IMR-90 (cell line): ENCODE measurements around the gene GRIK5.

ENCODE experiments used
- BHLHE40 ChIP-seq: fragments of 150-350 bp; IDR thresholded peaks from 2 replicates; pipeline ENCODE4 v1.6.1; 2016; ENCODE audit warnings: mild to moderate bottlenecking, low read depth, low read length
- CEBPB ChIP-seq: IDR thresholded peaks from 2 replicates; pipeline ENCODE4 v1.6.1; 2012; ENCODE audit warnings: low read depth, low read length, improper control_type of control experiment
- CTCF ChIP-seq: conservative IDR thresholded peaks from 2 replicates; pipeline ENCODE4 v1.5.1; 2012; ENCODE audit warnings: mild to moderate bottlenecking, low read depth, low read length, improper control_type of control experiment
- MAFK ChIP-seq: IDR thresholded peaks from 2 replicates; pipeline ENCODE4 v1.6.1; 2012; ENCODE audit warnings: low read depth, low read length, improper control_type of control experiment
- MAZ ChIP-seq: IDR thresholded peaks from 2 replicates; pipeline ENCODE4 v1.6.1; 2012; ENCODE audit warnings: low read depth, mild to moderate bottlenecking, low read length, improper control_type of control experiment, moderate library complexity, borderline replicate concordance
- POLR2A ChIP-seq: IDR thresholded peaks from 2 replicates; pipeline ENCODE4 v1.6.1; 2012; ENCODE audit warnings: mild to moderate bottlenecking, low read depth, low read length
- SMC3 ChIP-seq: fragments of 150-350 bp; IDR thresholded peaks from 2 replicates; pipeline ENCODE4 v1.6.1; 2016; ENCODE audit warnings: low read depth, mild to moderate bottlenecking, antibody characterized with exemption, low read length, moderate library complexity

GRCh38 chr19:41957838-41958366, 112.1 kb downstream of the GRIK5 start:
- TF ChIP-seq CTCF, result peak; percentile 78
- no peak for TF ChIP-seq BHLHE40
- TF ChIP-seq POLR2A, result no peak; the same call in 1 of the 2 replicates
- peak; percentile 69 for TF ChIP-seq MAZ
- peak; percentile 45 for TF ChIP-seq SMC3
- no peak for TF ChIP-seq CEBPB
- no peak for TF ChIP-seq MAFK
